GM19467 (cell line): ENCODE results near the gene TTC34.
"Not testable (repeated sequence)": the region's sequence is repeated elsewhere in the genome, so short reads cannot be mapped to it uniquely, and the experiment has no call there.

Experiments
- ATAC-seq: cut with Tn5 transposase; IDR thresholded peaks from one replicate; pipeline ENCODE4 v1.9.1; 2021; ENCODE audit warnings: mild to moderate bottlenecking, moderate library complexity; ENCODE audit not compliant: unreplicated experiment

The TTC34 gene

DNA sequence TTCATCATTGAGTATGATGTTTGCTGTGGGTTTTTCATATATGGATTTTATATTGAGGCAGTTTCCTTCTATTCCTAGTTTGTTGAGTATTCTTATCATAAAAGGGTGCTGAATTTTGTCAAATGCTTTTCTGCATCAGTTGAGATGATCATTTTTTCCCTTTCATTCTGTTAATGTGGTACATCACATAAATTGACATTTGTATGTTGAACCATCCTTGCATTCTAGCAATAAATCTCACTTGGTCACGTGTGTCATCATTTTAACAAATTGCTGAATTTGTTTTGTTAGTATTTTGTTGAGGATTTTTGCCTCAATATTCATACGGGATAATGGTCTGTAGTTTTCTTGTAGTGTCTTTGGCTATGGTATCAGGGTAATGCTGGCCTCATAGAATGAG is 19.9 kb downstream of the TTC34 start:
- no peak for ATAC-seq

DNA sequence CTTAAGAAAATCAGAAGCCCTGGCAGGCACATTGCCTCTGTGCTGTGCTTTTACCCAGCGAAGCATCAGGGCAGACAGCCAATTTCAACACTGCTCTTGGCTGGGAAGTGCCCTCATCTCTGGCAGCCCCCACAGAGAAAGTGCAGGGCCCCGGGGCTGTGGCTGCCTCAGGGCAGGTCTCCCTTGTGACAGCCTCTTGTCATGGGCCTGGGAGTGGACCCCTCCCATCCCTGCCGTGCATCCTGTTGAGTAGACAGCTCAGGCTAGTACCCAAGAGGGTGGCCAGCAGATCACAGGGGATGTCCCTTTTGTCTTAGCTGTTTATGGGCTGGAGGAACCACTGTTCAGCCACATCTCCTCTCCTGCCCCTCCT is 23.3 kb downstream of the TTC34 start:
- ATAC-seq = no peak

DNA sequence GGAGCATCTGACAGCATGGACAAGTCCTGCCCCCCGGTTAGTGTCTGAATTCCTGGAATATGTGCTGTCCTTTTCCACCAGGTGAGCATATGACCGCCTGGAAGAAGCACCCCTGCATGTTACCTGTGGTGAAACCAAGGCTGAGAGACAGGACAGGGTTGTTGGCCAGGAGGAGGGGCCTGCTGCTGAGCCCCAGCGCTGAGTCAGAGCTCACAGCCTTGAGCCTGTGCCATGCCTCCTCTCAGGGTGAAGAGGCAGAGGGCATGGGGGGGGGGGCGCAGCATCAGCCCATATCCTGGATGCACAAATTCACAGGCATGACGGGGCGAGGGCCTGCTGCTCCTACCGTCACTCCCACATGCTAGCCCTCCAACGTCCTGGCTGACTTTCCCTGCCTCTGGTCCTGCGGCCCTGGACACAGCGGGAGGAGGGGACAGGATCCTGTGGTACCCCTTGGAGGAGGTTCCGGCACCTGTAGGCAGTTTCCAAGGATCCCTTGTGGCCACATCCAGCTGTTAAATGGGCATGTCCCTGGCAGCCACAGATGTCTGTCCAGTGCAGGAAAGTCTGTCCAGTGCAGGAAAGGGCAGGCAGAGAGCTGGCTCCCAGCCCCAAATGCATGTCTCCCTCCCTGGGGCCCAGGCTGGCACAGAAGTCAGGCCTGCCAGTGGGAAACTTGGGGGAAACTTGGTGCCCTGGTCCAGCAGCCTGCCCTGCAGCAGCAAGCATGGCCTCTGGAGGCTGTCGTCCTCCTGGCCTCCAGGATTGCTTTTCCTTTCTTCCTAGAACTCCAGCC is 23.9 kb downstream of the TTC34 start:
- ATAC-seq = no peak

GRCh38 chr1:2775333-2775732 is 26.2 kb downstream of the TTC34 start:
- ATAC-seq = not testable (repeated sequence)

DNA sequence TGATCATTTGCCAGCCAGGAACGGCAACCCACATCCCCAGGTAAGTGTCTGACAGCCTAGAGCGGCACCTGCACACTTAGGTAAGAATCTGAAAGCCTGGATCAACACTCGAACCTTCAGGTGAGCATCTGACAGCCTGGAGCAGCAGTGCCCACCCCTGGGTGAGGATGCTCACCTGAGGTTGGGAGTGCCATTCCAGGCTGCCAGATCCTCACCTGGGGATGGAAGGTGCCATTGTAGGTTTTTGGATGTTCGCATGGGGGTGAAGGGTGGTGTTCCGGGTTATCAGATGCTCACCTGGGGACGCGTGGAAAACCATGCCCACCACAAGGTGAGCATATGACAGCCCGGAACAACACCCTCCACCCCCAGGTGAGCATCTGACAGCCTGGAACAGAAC is 33.4 kb downstream of the TTC34 start:
- not testable (repeated sequence) for ATAC-seq

GRCh38 chr1:2759433-2759832 is 42.1 kb downstream of the TTC34 start:
- not testable (repeated sequence) for ATAC-seq

DNA sequence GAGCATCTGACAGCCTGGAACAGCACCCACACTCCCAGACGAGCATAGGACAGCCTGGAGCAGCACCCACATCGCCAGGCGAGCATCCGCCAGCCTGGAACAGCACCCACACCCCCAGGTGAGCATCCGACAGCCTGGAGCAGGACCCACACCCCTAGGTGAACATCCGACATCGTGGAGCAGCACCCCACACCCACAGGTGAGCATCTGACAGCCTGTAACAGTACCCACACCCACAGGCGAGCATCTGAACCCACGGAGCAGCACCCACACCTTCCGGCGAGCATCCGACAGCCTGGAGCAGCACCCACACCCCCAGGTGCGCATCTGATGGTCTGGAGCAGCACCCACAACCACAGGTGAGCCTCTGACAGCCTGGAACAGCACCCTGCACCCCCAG is 44.0 kb downstream of the TTC34 start:
- not testable (repeated sequence) for ATAC-seq

GRCh38 chr1:2755426-2755825 is 46.1 kb downstream of the TTC34 start:
- not testable (repeated sequence) for ATAC-seq

GRCh38 chr1:2754597-2754996 is 46.9 kb downstream of the TTC34 start:
- not testable (repeated sequence) for ATAC-seq

GRCh38 chr1:2752503-2752902 is 49.0 kb downstream of the TTC34 start:
- ATAC-seq = not testable (repeated sequence)

DNA sequence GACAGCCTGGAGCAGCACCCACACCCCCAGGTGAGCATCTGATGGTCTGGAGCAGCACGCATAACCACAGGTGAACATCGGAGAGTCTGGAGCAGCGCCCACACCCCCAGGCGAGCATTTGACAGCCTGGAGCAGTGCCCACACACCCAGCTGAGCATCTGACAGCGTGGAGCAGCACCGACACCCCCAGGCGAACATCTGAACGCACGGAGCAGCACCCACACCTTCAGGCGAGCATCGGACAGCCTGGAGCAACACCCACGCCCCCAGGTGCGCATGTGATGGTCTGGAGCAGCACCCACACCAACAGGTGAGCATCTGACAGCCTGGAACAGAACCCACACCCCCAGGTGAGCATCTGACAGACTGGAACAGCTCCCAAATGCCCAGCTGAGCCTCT is 49.6 kb downstream of the TTC34 start:
- not testable (repeated sequence) for ATAC-seq

DNA sequence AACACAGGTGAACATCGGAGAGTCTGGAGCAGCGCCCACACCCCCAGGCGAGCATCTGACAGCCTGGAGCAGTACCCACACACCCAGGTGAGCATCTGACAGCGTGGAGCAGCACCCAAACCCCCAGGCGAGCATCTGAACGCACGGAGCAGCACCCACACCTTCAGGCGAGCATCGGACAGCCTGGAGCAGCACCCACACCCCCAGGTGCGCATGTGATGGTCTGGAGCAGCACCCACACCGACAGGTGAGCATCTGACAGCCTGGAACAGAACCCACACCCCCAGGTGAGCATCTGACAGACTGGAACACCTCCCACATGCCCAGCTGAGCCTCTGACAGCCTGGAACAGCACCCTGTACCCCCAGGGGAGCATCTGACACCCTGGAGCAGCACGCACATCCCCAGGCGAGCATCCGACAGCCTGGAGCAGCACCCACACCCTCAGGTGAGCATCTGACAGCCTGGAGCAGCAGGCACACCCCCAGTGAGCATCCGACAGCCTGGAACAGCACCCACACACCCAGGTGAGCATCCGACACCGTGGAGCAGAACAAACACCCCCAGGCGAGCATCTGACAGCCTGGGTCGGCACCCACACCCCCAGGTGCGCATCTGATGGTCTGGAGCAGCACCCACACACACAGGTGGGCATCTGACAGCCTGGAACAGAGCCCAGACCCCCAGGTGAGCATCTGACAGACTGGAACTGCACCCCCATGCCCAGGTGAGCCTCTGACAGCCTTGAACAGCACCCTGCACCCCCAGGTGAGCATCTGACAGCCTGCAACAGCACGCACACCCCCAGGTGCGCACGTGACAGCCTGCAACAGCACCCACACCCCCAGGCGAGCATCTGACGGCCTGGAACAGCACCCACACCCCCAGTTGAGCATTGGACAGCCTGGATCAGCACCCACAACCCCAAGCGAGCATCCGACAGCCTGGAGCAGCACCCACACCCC is 50.4 kb downstream of the TTC34 start:
- not testable (repeated sequence) for ATAC-seq

- not testable (repeated sequence) for ATAC-seq
Observed at GRCh38 chr1:2750041-2750680, 51.3 kb downstream of the TTC34 start.

- not testable (repeated sequence) for ATAC-seq
Observed at GRCh38 chr1:2748626-2749025, 52.9 kb downstream of the TTC34 start.

- not testable (repeated sequence) for ATAC-seq
Observed at GRCh38 chr1:2694796-2695195, 106.7 kb downstream of the TTC34 start.

DNA sequence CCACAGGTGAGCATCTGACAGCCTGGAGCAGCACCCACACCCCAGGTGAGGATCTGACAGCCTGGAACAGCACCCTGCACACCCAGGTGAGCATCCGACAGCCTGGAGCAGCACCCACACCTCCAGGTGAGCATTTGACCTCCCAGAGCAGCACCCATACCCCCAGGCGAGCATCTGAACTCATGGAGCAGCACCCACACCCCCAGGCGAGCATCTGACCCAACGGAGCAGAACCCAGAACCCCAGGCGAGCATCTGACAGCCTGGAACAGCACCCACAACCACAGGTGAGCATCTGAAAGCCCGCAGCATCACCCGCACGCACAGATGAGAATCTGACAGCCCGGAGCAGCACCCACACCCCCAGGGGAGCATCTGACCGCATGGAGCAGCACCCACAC is 111.3 kb downstream of the TTC34 start:
- ATAC-seq = not testable (repeated sequence)

DNA sequence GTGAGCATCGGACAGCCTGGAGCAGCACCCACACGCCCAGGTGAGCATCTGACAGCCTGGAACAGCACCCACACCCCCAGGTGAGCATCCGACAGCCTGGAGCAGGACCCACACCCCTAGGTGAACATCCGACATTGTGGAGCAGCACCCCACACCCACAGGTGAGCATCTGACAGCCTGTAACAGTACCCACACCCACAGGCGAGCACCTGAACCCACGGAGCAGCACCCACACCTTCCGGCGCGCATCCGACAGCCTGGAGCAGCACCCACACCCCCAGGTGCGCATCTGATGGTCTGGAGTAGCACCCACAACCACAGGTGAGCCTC is 113.2 kb downstream of the TTC34 start:
- not testable (repeated sequence) for ATAC-seq

DNA sequence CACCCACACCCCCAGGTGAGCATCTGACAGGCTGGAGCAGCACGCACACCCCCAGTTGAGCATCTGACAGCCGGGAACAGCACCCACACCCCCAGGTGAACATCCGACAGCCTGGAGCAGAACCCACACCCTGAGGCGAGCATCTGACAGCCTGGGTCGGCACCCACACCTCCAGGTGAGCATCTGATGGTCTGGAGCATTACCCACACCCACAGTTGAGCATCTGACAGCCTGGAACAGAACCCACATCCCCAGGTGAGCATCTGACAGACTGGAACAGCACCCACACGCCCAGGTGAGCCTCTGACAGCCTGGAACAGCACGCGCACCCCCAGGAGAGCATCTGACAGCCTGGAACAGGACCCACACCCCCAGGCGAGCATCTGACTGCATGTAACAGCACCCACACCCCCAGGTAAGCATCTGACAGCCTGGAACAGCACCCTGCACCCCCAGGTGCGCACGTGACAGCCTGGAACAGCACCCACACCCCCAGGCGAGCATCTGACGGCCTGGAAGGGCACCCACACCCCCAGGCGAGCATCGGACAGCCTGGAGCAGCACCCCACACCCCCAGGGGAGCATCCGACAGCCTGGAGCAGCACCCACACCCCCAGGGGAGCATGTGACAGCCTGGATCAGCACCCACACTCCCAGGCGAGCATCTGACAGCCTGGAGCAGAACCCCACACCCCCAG is 113.7 kb downstream of the TTC34 start:
- ATAC-seq = not testable (repeated sequence)

DNA sequence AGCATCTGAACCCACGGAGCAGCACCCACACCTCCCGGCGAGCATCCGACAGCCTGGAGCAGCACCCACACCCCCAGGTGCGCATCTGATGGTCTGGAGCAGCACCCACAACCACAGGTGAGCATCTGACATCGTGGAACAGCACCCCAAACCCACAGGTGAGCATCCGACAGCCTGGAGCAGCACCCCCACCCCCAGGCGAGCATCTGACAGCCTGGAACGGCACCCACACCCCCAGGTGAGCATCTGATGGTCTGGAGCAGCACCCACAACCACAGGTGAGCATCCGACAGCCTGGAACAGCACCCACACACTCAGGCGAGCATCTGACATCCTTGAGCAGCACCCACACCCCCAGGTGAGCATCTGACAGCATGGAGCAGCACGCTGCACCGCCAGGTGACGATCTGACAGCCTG is 114.3 kb downstream of the TTC34 start:
- ATAC-seq = not testable (repeated sequence)

GRCh38 chr1:2686091-2686863 is 115.2 kb downstream of the TTC34 start:
- not testable (repeated sequence) for ATAC-seq
